HUES48 (cell line): ENCODE measurements around the gene GPR55.

ENCODE experiments used
- H3K27ac ChIP-seq: one replicate; pipeline ENCODE4 v1.7.0; 2013; ENCODE audit warnings: low read depth, low read length, inconsistent platforms
- H3K27me3 ChIP-seq: 2 replicates; pipeline ENCODE4 v1.6.1; 2013; ENCODE audit warnings: mild to moderate bottlenecking, low read length; ENCODE audit not compliant: control insufficient read depth, insufficient read depth
- H3K36me3 ChIP-seq: 2 replicates; pipeline ENCODE4 v1.6.1; 2013; ENCODE audit warnings: low read length; ENCODE audit not compliant: control insufficient read depth, insufficient read depth
- H3K4me1 ChIP-seq: 2 replicates; pipeline ENCODE4 v1.6.1; 2013; ENCODE audit warnings: mild to moderate bottlenecking, low read length; ENCODE audit not compliant: control insufficient read depth, insufficient read depth
- H3K4me3 ChIP-seq: 2 replicates; pipeline ENCODE4 v1.5.1; 2013; ENCODE audit warnings: mild to moderate bottlenecking, low read depth, low read length
- H3K9ac ChIP-seq: 2 replicates; pipeline ENCODE4 v1.6.1; 2013; ENCODE audit warnings: mild to moderate bottlenecking, low read depth, low read length, moderate library complexity
- H3K9me3 ChIP-seq: 2 replicates; pipeline ENCODE4 v1.6.1; 2013; ENCODE audit warnings: low read length; ENCODE audit not compliant: control insufficient read depth, insufficient read depth

Gene GPR55

GRCh38 chr2:230886206-230886605 is 38.8 kb downstream of the GPR55 start:
- H3K27ac ChIP-seq, result no peak overlapping the region
- H3K4me1 ChIP-seq, result peaks cover 12% of the 10 kb centered on the region; the same call in 1 of the 2 replicates
- no peaks in the 10 kb centered on the region; the same call in 1 of the 2 replicates for H3K27me3 ChIP-seq
- H3K4me3 ChIP-seq, result no peak overlapping the region
- no peaks in the 10 kb centered on the region for H3K9me3 ChIP-seq
- no peaks in the 10 kb centered on the region for H3K36me3 ChIP-seq
- H3K9ac ChIP-seq, result no peak overlapping the region

- H3K27me3 ChIP-seq, result no peaks in the 10 kb centered on the region; the same call in 1 of the 2 replicates
- no peak overlapping the region for H3K4me3 ChIP-seq
- H3K9me3 ChIP-seq, result no peaks in the 10 kb centered on the region
- H3K27ac ChIP-seq, result no peak overlapping the region
- H3K9ac ChIP-seq, result no peak overlapping the region
- peaks cover 12% of the 10 kb centered on the region; the same call in 1 of the 2 replicates for H3K4me1 ChIP-seq
- H3K36me3 ChIP-seq, result no peaks in the 10 kb centered on the region
Observed at GRCh38 chr2:230885463-230886130, 39.4 kb downstream of the GPR55 start.

GRCh38 chr2:230881840-230882239 is 43.2 kb downstream of the GPR55 start:
- H3K36me3 ChIP-seq, result peaks cover 32% of the 10 kb centered on the region
- no peak overlapping the region for H3K27ac ChIP-seq
- no peak overlapping the region for H3K4me3 ChIP-seq
- no peaks in the 10 kb centered on the region for H3K27me3 ChIP-seq
- H3K9ac ChIP-seq, result no peak overlapping the region
- H3K4me1 ChIP-seq, result peaks cover 12% of the 10 kb centered on the region; the same call in 1 of the 2 replicates
- H3K9me3 ChIP-seq, result no peaks in the 10 kb centered on the region

GRCh38 chr2:230879891-230880290 is 45.2 kb downstream of the GPR55 start:
- Histone ChIP-seq H3K4me3 (no peak overlapping the region), H3K9me3 (no peaks in the 10 kb centered on the region), H3K27me3 (no peaks in the 10 kb centered on the region), H3K36me3 (peaks cover 49% of the 10 kb centered on the region), H3K9ac (no peak overlapping the region), H3K4me1 (no peaks in the 10 kb centered on the region), H3K27ac (no peak overlapping the region)

DNA sequence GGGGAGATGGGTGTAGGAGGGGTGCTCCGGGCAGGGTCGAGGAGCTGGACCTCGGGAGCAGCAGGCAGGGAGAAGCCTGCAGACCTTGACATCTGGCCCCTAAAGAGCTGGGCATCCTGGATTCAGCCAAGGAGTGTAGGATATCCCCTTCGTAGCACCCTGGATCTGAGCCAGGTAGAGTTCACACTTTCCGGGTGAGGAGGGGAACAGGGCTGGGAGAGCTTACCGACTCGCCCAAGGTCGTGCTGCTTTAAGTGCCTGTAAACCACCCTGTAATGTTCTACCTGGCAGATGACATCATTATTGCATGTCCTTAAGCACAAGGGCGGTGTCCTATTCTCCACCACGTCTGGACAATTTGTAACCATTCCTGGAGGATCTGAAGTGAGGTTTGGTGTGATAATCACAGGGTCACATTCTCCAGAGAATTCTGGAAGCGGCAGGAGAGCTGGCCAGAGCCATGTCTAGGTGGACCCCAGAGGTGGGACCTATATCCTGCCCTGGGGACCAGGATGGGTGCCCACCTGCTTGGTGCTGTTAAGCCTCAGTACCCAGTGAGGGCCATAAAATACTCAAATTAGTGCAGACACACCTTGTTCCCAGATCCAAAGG is 45.7 kb downstream of the GPR55 start:
- Histone ChIP-seq H3K9ac (no peak overlapping the region), H3K27ac (no peak overlapping the region)

DNA sequence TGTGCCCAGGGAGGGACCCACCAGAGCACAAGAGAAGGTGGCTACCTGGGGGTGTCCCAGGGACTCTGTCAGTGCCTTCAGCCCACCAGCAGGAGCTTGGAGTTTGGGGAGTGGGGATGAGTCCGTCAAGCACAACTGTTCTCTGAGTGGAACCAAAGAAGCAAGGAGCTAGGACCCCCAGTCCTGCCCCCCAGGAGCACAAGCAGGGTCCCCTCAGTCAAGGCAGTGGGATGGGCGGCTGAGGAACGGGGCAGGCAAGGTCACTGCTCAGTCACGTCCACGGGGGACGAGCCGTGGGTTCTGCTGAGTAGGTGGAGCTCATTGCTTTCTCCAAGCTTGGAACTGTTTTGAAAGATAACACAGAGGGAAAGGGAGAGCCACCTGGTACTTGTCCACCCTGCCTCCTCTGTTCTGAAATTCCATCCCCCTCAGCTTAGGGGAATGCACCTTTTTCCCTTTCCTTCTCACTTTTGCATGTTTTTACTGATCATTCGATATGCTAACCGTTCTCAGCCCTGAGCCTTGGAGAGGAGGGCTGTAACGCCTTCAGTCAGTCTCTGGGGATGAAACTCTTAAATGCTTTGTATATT is 46.3 kb downstream of the GPR55 start:
- Histone ChIP-seq H3K27me3 (no peaks in the 10 kb centered on the region), H3K9ac (no peak overlapping the region), H3K4me3 (no peak overlapping the region), H3K9me3 (no peaks in the 10 kb centered on the region), H3K27ac (no peak overlapping the region), H3K36me3 (peaks cover 61% of the 10 kb centered on the region), H3K4me1 (no peaks in the 10 kb centered on the region)

More for the DNA sequence above, 45.7 kb downstream of the GPR55 start:
- H3K4me3 ChIP-seq, result no peak overlapping the region
- no peaks in the 10 kb centered on the region for H3K27me3 ChIP-seq
- no peaks in the 10 kb centered on the region for H3K9me3 ChIP-seq
- H3K4me1 ChIP-seq, result no peaks in the 10 kb centered on the region
- peaks cover 54% of the 10 kb centered on the region for H3K36me3 ChIP-seq

- Histone ChIP-seq H3K27ac (no peak overlapping the region), H3K27me3 (no peaks in the 10 kb centered on the region), H3K4me1 (no peaks in the 10 kb centered on the region), H3K9me3 (no peaks in the 10 kb centered on the region), H3K36me3 (peaks cover 68% of the 10 kb centered on the region), H3K4me3 (no peak overlapping the region), H3K9ac (no peak overlapping the region)
Observed at GRCh38 chr2:230877759-230878598, 47.1 kb downstream of the GPR55 start.

DNA sequence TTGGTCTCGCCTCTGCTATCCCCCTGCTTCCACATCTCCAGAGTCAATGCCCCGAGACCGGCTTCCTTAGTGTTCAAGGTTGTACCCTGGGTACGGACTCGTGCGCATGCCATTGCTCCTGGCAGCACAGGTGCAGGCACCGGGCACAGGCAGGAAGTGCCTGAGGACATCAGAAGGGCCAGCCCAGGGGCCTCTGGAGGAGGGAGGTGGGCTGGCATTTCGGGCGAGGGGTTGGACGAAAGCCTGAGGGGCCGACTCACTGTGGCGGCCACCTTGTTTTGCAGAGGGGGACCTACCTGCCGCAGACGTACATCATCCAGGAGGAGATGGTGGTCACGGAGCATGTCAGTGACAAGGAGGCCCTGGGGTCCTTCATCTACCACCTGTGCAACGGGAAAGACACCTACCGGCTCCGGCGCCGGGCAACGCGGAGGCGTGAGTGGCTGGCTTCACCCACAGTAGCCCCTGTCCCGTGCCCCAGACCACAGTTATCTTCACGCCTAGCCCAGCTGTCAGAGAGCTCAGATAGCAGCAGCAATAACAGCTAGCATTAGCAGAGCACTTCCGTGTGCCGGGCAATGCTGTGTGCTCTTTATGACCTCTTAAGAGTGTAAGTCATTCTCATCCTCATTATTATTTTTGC is 47.8 kb downstream of the GPR55 start:
- H3K4me1 ChIP-seq, result no peaks in the 10 kb centered on the region
- no peak overlapping the region for H3K9ac ChIP-seq
- no peaks in the 10 kb centered on the region for H3K9me3 ChIP-seq
- H3K27me3 ChIP-seq, result no peaks in the 10 kb centered on the region
- peaks cover 75% of the 10 kb centered on the region for H3K36me3 ChIP-seq
- no peak overlapping the region for H3K27ac ChIP-seq
- no peak overlapping the region for H3K4me3 ChIP-seq

DNA sequence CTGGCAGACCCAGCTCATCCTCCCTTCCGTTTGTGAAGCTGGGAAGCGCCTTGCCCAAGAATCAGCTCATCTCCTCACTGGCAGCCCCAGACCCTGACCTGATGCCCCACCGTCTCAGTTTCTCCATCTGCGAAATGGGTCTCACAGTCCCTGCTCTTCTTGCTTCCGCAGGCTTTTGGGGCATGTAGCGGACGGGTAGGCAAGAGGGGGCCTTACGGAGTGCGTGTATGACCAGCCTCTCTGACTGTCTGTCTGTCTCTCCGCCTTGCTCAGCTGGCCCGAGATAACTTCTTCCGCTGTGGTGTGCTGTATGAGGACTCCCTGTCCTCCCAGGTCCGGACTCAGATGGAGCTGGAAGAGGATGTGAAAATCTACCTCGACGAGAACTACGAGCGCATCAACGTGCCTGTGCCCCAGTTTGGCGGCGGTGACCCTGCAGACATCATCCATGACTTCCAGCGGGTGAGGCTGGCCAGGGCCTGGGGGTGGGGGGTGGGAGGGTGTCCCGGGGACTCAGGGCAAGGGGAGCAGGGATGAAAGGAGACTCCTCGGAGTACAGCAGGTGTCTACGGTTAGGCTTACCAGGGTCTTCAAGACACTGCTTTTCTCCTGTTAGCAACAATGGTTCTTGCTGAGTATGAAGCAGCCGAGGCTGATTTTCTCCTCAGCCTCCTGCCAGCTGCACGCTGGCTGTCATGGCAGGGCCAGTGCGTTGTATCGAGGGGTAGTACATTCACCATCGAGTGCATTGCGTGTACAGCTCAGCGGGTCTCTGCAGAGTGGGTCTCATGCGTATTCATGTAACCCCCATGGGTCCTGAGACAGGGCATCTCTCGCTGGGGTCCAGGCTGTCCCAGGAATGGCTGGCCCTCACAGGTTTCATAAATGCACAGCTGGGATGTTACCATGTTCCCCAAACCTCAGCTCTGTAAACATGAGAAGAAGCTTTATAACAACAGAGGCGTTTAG is 49.4 kb downstream of the GPR55 start:
- no peak overlapping the region for H3K9ac ChIP-seq
- H3K9me3 ChIP-seq, result no peaks in the 10 kb centered on the region
- H3K27ac ChIP-seq, result no peak overlapping the region
- H3K36me3 ChIP-seq, result peaks cover 80% of the 10 kb centered on the region
- no peak overlapping the region for H3K4me3 ChIP-seq
- H3K27me3 ChIP-seq, result no peaks in the 10 kb centered on the region
- peaks cover 14% of the 10 kb centered on the region for H3K4me1 ChIP-seq

DNA sequence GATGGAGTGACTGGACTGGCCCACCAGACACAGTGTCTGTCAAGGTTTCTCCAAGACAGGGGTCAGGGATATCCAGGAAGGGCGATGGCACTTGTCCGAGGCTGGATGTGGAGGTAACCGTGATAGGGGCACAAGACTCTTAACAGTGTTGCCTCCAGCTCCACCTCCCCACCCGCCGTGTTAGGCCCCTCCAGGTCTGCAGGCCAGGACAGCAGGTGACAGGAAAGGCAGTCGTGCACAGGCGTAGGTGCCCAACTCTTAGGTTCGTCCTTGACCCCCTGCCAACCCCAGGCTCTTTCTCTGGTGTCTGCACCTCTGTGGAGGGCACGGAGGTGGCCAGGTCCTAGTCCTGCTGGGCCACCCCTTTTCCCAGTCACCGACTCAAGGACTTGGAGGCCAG is 50.2 kb downstream of the GPR55 start:
- no peak overlapping the region for H3K27ac ChIP-seq
- H3K9ac ChIP-seq, result no peak overlapping the region
- no peak overlapping the region for H3K4me3 ChIP-seq
- peaks cover 22% of the 10 kb centered on the region for H3K4me1 ChIP-seq
- peaks cover 78% of the 10 kb centered on the region for H3K36me3 ChIP-seq
- no peaks in the 10 kb centered on the region for H3K27me3 ChIP-seq
- no peaks in the 10 kb centered on the region for H3K9me3 ChIP-seq
